GM18508 (cell line): Measurements from ENCODE around the gene UBASH3B.

Experiments
- ATAC-seq: cut with Tn5 transposase; IDR thresholded peaks from one replicate; pipeline ENCODE4 v1.9.1; 2021; ENCODE audit warnings: moderate number of reproducible peaks; ENCODE audit not compliant: insufficient read depth, unreplicated experiment

The UBASH3B gene

GRCh38 chr11:122703541-122704272 is 48.2 kb downstream of the UBASH3B start:
- no peak for ATAC-seq

GRCh38 chr11:122705396-122705795 is 49.9 kb downstream of the UBASH3B start:
- no peak for ATAC-seq

- no peak for ATAC-seq
These were observed 51.0 kb downstream of the UBASH3B start for GRCh38 chr11:122706291-122707088.

- no peak for ATAC-seq
These were observed 51.6 kb downstream of the UBASH3B start for GRCh38 chr11:122707111-122707510.

GRCh38 chr11:122707901-122708300 is 52.4 kb downstream of the UBASH3B start:
- ATAC-seq, result no peak

- no peak for ATAC-seq
These were observed 53.7 kb downstream of the UBASH3B start for GRCh38 chr11:122709039-122709760.

- no peak for ATAC-seq
These were observed 55.8 kb downstream of the UBASH3B start for GRCh38 chr11:122711362-122711761.

GRCh38 chr11:122711831-122712381 is 56.4 kb downstream of the UBASH3B start:
- ATAC-seq, result no peak

GRCh38 chr11:122714004-122714403 is 58.5 kb downstream of the UBASH3B start:
- no peak for ATAC-seq

GRCh38 chr11:122714484-122714883 is 59.0 kb downstream of the UBASH3B start:
- ATAC-seq, result no peak

GRCh38 chr11:122715548-122716440 is 60.3 kb downstream of the UBASH3B start:
- ATAC-seq, result no peak

GRCh38 chr11:122717264-122717867 is 61.8 kb downstream of the UBASH3B start:
- ATAC-seq, result peak; percentile 76

GRCh38 chr11:122720107-122720881 is 64.8 kb downstream of the UBASH3B start:
- ATAC-seq, result no peak

GRCh38 chr11:122721201-122721963 is 65.9 kb downstream of the UBASH3B start:
- ATAC-seq, result no peak

- no peak for ATAC-seq
These were observed 66.4 kb downstream of the UBASH3B start for GRCh38 chr11:122721964-122722266.

- ATAC-seq, result no peak
These were observed 67.6 kb downstream of the UBASH3B start for GRCh38 chr11:122723106-122723505.

GRCh38 chr11:122723576-122723975 is 68.1 kb downstream of the UBASH3B start:
- no peak for ATAC-seq

GRCh38 chr11:122724520-122724919 is 69.0 kb downstream of the UBASH3B start:
- no peak for ATAC-seq
